Measurements from ENCODE around the gene LENG8. TPM values are rescaled to one million over a fixed set of nuclear protein-coding genes. Genes with fewer than 3 reads are reported as not detected.
A peak's percentile ranks its signal among the peaks of the same experiment; 100 is the strongest.

The LENG8 gene
- total and polyA plus RNA-seq, 2 of the 13 experiments (the other 11 are each of a cell fraction or from before 2014, with no cell fraction given): 14.3 to 41.9 TPM

DNA sequence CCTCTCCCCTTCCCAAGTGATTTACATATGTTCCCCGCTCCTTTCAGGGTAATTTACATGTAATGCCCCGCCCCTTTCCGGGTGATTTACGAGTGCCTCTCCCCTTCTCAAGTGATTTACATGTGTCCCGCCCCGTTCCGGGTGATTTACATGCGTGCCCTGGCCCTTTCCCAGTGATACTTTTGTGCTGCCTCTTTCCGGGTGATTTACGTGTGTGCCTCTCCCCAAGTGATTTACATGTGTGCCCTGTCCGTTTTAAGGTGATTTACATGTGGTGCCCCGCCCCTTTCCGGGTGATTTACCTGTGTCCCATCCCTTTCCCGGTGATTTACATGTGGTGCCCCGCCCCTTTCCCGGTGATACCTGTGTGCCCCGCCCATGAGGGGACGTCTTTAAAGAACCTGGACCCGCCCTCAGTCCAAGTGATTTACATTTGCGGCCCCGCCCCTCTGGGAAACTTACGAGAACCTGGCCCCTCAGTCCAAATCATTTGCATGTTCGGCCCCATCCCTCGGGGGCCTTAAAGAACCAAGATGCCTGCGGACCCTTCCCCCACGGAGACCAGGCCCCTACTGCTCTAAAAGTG lies 15.1 kb downstream of the LENG8 start (continued):
- no peak for TF ChIP-seq ATRX (CRISPR knock-in tag; IDR thresholded peaks at IDR 0.05; ENCODE audit: borderline replicate concordance)
- TF ChIP-seq TFE3 (CRISPR knock-in tag; IDR thresholded peaks at IDR 0.05): no peak
- TF ChIP-seq MXD4 (CRISPR knock-in tag; IDR thresholded peaks at IDR 0.05): no peak
- TF ChIP-seq ZNF3 (CRISPR knock-in tag; IDR thresholded peaks at IDR 0.05): no peak
- TF ChIP-seq ZNF432 (CRISPR knock-in tag; IDR thresholded peaks at IDR 0.05; ENCODE audit: borderline replicate concordance): no peak
- TF ChIP-seq PCBP2 (optimal IDR thresholded peaks at IDR 0.05; ENCODE audit: low read depth, low read length, poor library complexity, severe bottlenecking): no peak
- TF ChIP-seq, protein P1, sequence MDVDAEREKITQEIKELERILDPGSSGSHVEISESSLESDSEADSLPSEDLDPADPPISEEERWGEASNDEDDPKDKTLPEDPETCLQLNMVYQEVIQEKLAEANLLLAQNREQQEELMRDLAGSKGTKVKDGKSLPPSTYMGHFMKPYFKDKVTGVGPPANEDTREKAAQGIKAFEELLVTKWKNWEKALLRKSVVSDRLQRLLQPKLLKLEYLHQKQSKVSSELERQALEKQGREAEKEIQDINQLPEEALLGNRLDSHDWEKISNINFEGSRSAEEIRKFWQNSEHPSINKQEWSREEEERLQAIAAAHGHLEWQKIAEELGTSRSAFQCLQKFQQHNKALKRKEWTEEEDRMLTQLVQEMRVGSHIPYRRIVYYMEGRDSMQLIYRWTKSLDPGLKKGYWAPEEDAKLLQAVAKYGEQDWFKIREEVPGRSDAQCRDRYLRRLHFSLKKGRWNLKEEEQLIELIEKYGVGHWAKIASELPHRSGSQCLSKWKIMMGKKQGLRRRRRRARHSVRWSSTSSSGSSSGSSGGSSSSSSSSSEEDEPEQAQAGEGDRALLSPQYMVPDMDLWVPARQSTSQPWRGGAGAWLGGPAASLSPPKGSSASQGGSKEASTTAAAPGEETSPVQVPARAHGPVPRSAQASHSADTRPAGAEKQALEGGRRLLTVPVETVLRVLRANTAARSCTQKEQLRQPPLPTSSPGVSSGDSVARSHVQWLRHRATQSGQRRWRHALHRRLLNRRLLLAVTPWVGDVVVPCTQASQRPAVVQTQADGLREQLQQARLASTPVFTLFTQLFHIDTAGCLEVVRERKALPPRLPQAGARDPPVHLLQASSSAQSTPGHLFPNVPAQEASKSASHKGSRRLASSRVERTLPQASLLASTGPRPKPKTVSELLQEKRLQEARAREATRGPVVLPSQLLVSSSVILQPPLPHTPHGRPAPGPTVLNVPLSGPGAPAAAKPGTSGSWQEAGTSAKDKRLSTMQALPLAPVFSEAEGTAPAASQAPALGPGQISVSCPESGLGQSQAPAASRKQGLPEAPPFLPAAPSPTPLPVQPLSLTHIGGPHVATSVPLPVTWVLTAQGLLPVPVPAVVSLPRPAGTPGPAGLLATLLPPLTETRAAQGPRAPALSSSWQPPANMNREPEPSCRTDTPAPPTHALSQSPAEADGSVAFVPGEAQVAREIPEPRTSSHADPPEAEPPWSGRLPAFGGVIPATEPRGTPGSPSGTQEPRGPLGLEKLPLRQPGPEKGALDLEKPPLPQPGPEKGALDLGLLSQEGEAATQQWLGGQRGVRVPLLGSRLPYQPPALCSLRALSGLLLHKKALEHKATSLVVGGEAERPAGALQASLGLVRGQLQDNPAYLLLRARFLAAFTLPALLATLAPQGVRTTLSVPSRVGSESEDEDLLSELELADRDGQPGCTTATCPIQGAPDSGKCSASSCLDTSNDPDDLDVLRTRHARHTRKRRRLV (CRISPR knock-in tag; IDR thresholded peaks at IDR 0.05): peak; percentile 98
- TF ChIP-seq NCOR1 (IDR thresholded peaks at IDR 0.05; ENCODE audit: borderline replicate concordance, low read length): peak; percentile 66; the same call in 1 of the 2 replicates
- no peak for TF ChIP-seq CBX1 (IDR thresholded peaks at IDR 0.05; ENCODE audit: low read depth)
- 0 out of 2 replicates have a peak, but pooled peaks have one; percentile 33 for TF ChIP-seq ZNF34 (CRISPR knock-in tag; IDR thresholded peaks at IDR 0.05; ENCODE audit: borderline replicate concordance)
- peak; percentile 92; the same call in 1 of the 2 replicates for TF ChIP-seq SNAPC2 (CRISPR knock-in tag; IDR thresholded peaks at IDR 0.05)
- TF ChIP-seq TGIF2 (CRISPR knock-in tag; IDR thresholded peaks at IDR 0.05): no peak
- TF ChIP-seq ZSCAN30 (CRISPR knock-in tag; IDR thresholded peaks at IDR 0.05): no peak
- TF ChIP-seq ZNF616 (CRISPR knock-in tag; IDR thresholded peaks at IDR 0.05; ENCODE audit: low read depth): no peak
- TF ChIP-seq ZFP62 (CRISPR knock-in tag; IDR thresholded peaks at IDR 0.05): no peak
- TF ChIP-seq FOXA3 (CRISPR knock-in tag; IDR thresholded peaks at IDR 0.05): no peak
- peak; percentile 17; the same call in 1 of the 2 replicates for TF ChIP-seq KDM5A (IDR thresholded peaks at IDR 0.05; ENCODE audit: borderline replicate concordance, low read length)
- TF ChIP-seq MBD4 (IDR thresholded peaks at IDR 0.05; ENCODE audit: borderline replicate concordance, low read length): no peak
- no peak for TF ChIP-seq ZNF788 (CRISPR knock-in tag; IDR thresholded peaks at IDR 0.05; ENCODE audit: borderline replicate concordance)
- no peak for TF ChIP-seq CERS6 (CRISPR knock-in tag; IDR thresholded peaks at IDR 0.05)
- no peak for TF ChIP-seq ATF4 (CRISPR knock-in tag; IDR thresholded peaks at IDR 0.05)
- TF ChIP-seq ZNF780A (CRISPR knock-in tag; IDR thresholded peaks at IDR 0.05): no peak
- TF ChIP-seq FOXJ3 (CRISPR knock-in tag; IDR thresholded peaks at IDR 0.05; ENCODE audit: borderline replicate concordance): no peak
- TF ChIP-seq SP2 (CRISPR knock-in tag; IDR thresholded peaks at IDR 0.05): no peak

Measured in HepG2 (cell line).